Right renal cortex interstitium (tissue), 3 donors: ENCODE results near the gene ZNF697. TPM values are rescaled to one million over a fixed set of nuclear protein-coding genes. Genes with fewer than 3 reads are reported as not detected.

Experiments used
- polyA plus RNA-seq, 3 donors: library from polyadenylated mRNA; unstranded; fragments of 120-200 nt; gene quantifications; one replicate each; pipeline ENCODE4 v1.2.1, GENCODE V29; 2013; ENCODE audit not compliant: insufficient read length in 3 of 3

Gene ZNF697
- polyA plus RNA-seq, 3 donors: 21.2 to 23.7 (median 21.9) TPM

Other genes with a start within 250 kb of the ZNF697 start
- gene HSD3B2, start 233.1 kb downstream of the ZNF697 start, polyA plus RNA-seq: 1 to 10 TPM; 1.2 to 1.3 (median 1.2) TPM
- under 1 TPM in 2 of 3 donors, not detected in 1; 0.13 to 0.44 TPM for gene HSD3B1, start 141.1 kb downstream of the ZNF697 start, polyA plus RNA-seq
- 100 to 1,000 TPM; 238 to 292 (median 288) TPM for gene PHGDH, start 63.7 kb upstream of the ZNF697 start, polyA plus RNA-seq
- gene HMGCS2, start 120.6 kb upstream of the ZNF697 start, polyA plus RNA-seq: 100 to 1,000 TPM in 1 of 3 donors, 10 to 100 TPM in 2; 44.8 to 113 (median 80.0) TPM
- gene REG4, start 163.2 kb upstream of the ZNF697 start, polyA plus RNA-seq: 1 to 10 TPM in 1 of 3 donors, under 1 TPM in 2; 0.75 to 1.4 (median 0.85) TPM
- not detected for gene ADAM30, start 248.2 kb upstream of the ZNF697 start, polyA plus RNA-seq